PC-3 (cell line): ENCODE measurements around the gene AP3M1. TPM values are rescaled to one million over a fixed set of nuclear protein-coding genes. Genes with fewer than 3 reads are reported as not detected.
A peak's percentile ranks its signal among the peaks of the same experiment; 100 is the strongest.

Experiments
- ATAC-seq: fragments of 200-7000 bp; cut with Tn5 transposase; 2 replicates; pipeline ENCODE4 v1.9.1; 2020; ENCODE audit warnings: mild to moderate bottlenecking, moderate library complexity
- BruUV-seq: library from RNA; stranded (reverse); fragments of 400-500 nt; replicated peaks from 2 replicates; lab custom pipeline; 2021; lab: Mats Ljungman, UMichigan
- CTCF ChIA-PET: fragments of 300-600 bp; sonication (Branson Sonifier 250); formaldehyde crosslinking; loops from one replicate; lab custom pipeline; 2022; ENCODE audit warnings: antibody characterized with exemption; lab: Charles Lee
- POLR2A ChIA-PET: fragments of 300-600 bp; sonication (Branson Sonifier 250); formaldehyde crosslinking; loops from one replicate; lab custom pipeline; 2022; ENCODE audit warnings: antibody characterized with exemption; ENCODE audit not compliant: unreplicated experiment; lab: Charles Lee
- DNase-seq: peaks from one replicate; pipeline ENCODE4 v3.0.0-alpha.2; 2015
- H2AFZ ChIP-seq: fragments of 300-600 bp; sonication (generic); 2 replicates; pipeline ENCODE4 v1.6.0; 2016; ENCODE audit warnings: antibody characterized with exemption, low read length
- H3F3A ChIP-seq: fragments of 300-600 bp; sonication (generic); one replicate; pipeline ENCODE4 v1.6.0; 2017; ENCODE audit warnings: antibody characterized with exemption, low read length, control low read depth, mild to moderate bottlenecking; ENCODE audit not compliant: unreplicated experiment
- H3K27ac ChIP-seq: fragments of 300-600 bp; sonication (generic); 2 replicates; pipeline ENCODE4 v1.5.1; 2016; ENCODE audit warnings: mild to moderate bottlenecking, low read length
- H3K27me3 ChIP-seq: fragments of 300-600 bp; sonication (generic); 2 replicates; pipeline ENCODE4 v1.6.1; 2016; ENCODE audit warnings: low read length, mixed read lengths
- H3K36me3 ChIP-seq: fragments of 300-600 bp; sonication (generic); 2 replicates; pipeline ENCODE4 v1.6.1; 2016; ENCODE audit warnings: low read depth, mixed run types, low read length, mixed read lengths
- H3K4me1 ChIP-seq: fragments of 300-600 bp; sonication (generic); 2 replicates; pipeline ENCODE4 v1.5.1; 2016; ENCODE audit warnings: low read length; ENCODE audit not compliant: insufficient read depth
- H3K4me2 ChIP-seq: fragments of 300-600 bp; sonication (generic); 2 replicates; pipeline ENCODE4 v1.6.0; 2016; ENCODE audit warnings: low read length
- H3K4me3 ChIP-seq: fragments of 300-600 bp; sonication (generic); 2 replicates; pipeline ENCODE4 v1.5.1; 2016; ENCODE audit warnings: mild to moderate bottlenecking, low read length, mixed read lengths
- H3K79me2 ChIP-seq: fragments of 300-600 bp; sonication (generic); 2 replicates; pipeline ENCODE4 v1.6.1; 2017; ENCODE audit warnings: low read length, mixed read lengths
- H3K9ac ChIP-seq: fragments of 300-600 bp; sonication (generic); 2 replicates; pipeline ENCODE4 v1.6.0; 2016; ENCODE audit warnings: mild to moderate bottlenecking, low read length
- H3K9me2 ChIP-seq: fragments of 300-600 bp; sonication (generic); replicated peaks from 2 replicates; pipeline ENCODE4 v1.6.1; 2016; ENCODE audit warnings: mixed run types, low read length, mixed read lengths
- H3K9me3 ChIP-seq: fragments of 300-600 bp; sonication (generic); 2 replicates; pipeline ENCODE4 v1.6.1; 2016; ENCODE audit warnings: low read length, mixed read lengths
- H4K20me1 ChIP-seq: fragments of 300-600 bp; sonication (generic); 2 replicates; pipeline ENCODE4 v1.6.1; 2016; ENCODE audit warnings: low read length, mixed read lengths
- EZH2 ChIP-seq: fragments of 300-600 bp; sonication (generic); IDR thresholded peaks from one replicate; pipeline ENCODE4 v1.6.1; 2017; ENCODE audit warnings: antibody characterized with exemption, mild to moderate bottlenecking, low read length; ENCODE audit not compliant: unreplicated experiment
- EZH2phosphoT487 ChIP-seq: fragments of 300-600 bp; sonication (generic); IDR thresholded peaks from 2 replicates; pipeline ENCODE4 v1.6.1; 2018; ENCODE audit warnings: mild to moderate bottlenecking, antibody characterized with exemption, low read length, borderline replicate concordance
- intact Hi-C: fragments of 100-400 bp; cut with micrococcal nuclease; formaldehyde crosslinking; loops from 2 replicates; pipeline ENCODE4 v1.9.0; 2023
- total RNA-seq: library from RNA; depleted of rRNA; stranded (reverse); fragments of >200 nt; gene quantifications from 2 replicates; pipeline ENCODE4 v1.2.3, GENCODE V29; 2014
- TF ChIP-seq, protein P1 (sequence below): fragments of 300-600 bp; sonication (generic); conservative IDR thresholded peaks from 2 replicates; pipeline ENCODE4 v1.5.1; 2017; ENCODE audit warnings: antibody characterized with exemption, low read depth, mild to moderate bottlenecking, low read length

Gene AP3M1
- total RNA-seq, 1 experiment from 2014 or later = 165 TPM

DNA sequence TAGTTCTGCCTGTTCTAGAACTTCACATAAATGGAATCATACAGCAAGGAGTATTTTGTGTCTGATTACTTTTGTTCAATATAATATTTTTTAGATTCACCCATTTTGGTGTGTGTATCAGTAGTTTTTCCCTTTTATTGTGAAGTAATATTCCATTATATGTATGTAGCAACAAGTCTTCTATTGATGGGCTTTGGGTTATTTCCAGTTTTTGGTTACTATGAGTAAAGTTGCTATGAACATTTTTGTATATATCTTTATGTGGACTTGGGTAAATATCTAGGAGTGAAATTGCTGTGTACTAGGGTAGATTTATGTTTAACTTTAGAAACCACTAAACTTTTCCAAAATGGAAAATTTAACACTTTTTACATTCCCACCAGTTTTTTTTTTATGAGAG lies 36.0 kb upstream of the AP3M1 start:
- intact Hi-C loops = loop anchor here (1.0 kb wide), 1 partner anchor 9 kb away; no protein-coding TSS in a partner anchor
- ATAC-seq (peak; percentile 21), DNase-seq (peak; percentile 83)
- H3K27ac ChIP-seq = peak overlapping the region; percentile 7
- POLR2A ChIA-PET = no interaction called here
- H3K9ac ChIP-seq = 0 out of 2 replicates have a peak overlapping the region, but pooled peaks have one; percentile 0
- H3K9me2 ChIP-seq = no peaks in the 10 kb centered on the region
- peaks cover 52% of the 10 kb centered on the region for H4K20me1 ChIP-seq
- H3K4me2 ChIP-seq = peak overlapping the region; percentile 20
- no peaks in the 10 kb centered on the region for H3K27me3 ChIP-seq
- H3K4me1 ChIP-seq = peaks cover 55% of the 10 kb centered on the region
- H3K79me2 ChIP-seq = peaks cover 96% of the 10 kb centered on the region
- H2AFZ ChIP-seq = no peak overlapping the region
- H3K9me3 ChIP-seq = no peaks in the 10 kb centered on the region
- TF ChIP-seq, protein P1, sequence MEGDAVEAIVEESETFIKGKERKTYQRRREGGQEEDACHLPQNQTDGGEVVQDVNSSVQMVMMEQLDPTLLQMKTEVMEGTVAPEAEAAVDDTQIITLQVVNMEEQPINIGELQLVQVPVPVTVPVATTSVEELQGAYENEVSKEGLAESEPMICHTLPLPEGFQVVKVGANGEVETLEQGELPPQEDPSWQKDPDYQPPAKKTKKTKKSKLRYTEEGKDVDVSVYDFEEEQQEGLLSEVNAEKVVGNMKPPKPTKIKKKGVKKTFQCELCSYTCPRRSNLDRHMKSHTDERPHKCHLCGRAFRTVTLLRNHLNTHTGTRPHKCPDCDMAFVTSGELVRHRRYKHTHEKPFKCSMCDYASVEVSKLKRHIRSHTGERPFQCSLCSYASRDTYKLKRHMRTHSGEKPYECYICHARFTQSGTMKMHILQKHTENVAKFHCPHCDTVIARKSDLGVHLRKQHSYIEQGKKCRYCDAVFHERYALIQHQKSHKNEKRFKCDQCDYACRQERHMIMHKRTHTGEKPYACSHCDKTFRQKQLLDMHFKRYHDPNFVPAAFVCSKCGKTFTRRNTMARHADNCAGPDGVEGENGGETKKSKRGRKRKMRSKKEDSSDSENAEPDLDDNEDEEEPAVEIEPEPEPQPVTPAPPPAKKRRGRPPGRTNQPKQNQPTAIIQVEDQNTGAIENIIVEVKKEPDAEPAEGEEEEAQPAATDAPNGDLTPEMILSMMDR = no peak
- TF ChIP-seq EZH2phosphoT487 (no peak), EZH2 (no peak)
- no TSS peak for BruUV-seq
- CTCF ChIA-PET = no interaction called here
- no peak overlapping the region for H3K4me3 ChIP-seq
- H3K36me3 ChIP-seq = peaks cover 3% of the 10 kb centered on the region; the same call in 1 of the 2 replicates
- peaks cover 24% of the 10 kb centered on the region for H3F3A ChIP-seq

DNA sequence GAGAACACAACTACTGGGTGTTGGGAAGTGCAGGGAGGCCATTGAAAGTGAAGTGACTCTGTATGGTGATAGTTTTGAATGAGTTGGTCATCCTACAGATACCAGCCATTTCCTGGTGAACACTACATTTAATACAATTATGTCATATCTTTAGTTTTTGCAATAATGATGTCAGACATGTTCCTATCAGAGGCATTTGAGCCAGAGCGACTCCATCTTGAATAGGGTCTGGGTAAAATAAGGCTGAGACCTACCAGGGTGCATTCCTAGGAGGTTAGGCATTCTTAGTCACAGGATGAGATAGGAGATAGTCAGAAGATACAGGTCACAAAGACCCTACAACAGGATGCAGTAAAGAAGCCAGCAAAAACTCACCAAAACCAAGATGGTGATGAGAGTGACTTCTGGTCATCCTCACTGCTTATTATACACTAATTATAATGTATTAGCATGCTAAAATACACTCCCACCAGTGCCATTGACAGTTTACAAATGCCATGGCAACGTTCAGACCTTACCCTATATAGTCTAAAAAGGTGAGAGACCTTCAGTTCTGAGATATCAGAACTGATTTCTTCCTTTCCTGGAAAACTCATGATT lies 28.6 kb upstream of the AP3M1 start:
- Histone ChIP-seq H3K79me2 (peaks cover 84% of the 10 kb centered on the region), H3K36me3 (peaks cover 19% of the 10 kb centered on the region), H3K9me2 (no peaks in the 10 kb centered on the region), H3F3A (no peaks in the 10 kb centered on the region), H2AFZ (no peak overlapping the region), H3K4me3 (peak overlapping the region; percentile 49), H3K9ac (no peak overlapping the region), H4K20me1 (peaks cover 44% of the 10 kb centered on the region), H3K4me2 (peak overlapping the region; percentile 63), H3K27ac (no peak overlapping the region), H3K27me3 (no peaks in the 10 kb centered on the region), H3K4me1 (peaks cover 44% of the 10 kb centered on the region), H3K9me3 (no peaks in the 10 kb centered on the region)
- intact Hi-C loops = loop anchor here (5.0 kb wide), 1 partner anchor 1223 kb away; the partner anchor contains the start of gene ZNF503
- no peak for ATAC-seq
- ChIA-PET CTCF (no interaction called here), POLR2A (interaction anchor here (0.6 to 0.8 kb wide), 2 partner anchors 45 to 291 kb away, joined by 3 to 5 read pairs; no protein-coding TSS in a partner anchor)
- peak; percentile 75 for DNase-seq
- BruUV-seq = no TSS peak
- TF ChIP-seq EZH2phosphoT487 = no peak
- TF ChIP-seq EZH2 = no peak
- TF ChIP-seq, protein P1 = no peak
